ENCODE data around the gene NOLC1.
"Not testable (repeated sequence)": the region's sequence is repeated elsewhere in the genome, so short reads cannot be mapped to it uniquely, and the experiment has no call there.

The NOLC1 gene

DNA sequence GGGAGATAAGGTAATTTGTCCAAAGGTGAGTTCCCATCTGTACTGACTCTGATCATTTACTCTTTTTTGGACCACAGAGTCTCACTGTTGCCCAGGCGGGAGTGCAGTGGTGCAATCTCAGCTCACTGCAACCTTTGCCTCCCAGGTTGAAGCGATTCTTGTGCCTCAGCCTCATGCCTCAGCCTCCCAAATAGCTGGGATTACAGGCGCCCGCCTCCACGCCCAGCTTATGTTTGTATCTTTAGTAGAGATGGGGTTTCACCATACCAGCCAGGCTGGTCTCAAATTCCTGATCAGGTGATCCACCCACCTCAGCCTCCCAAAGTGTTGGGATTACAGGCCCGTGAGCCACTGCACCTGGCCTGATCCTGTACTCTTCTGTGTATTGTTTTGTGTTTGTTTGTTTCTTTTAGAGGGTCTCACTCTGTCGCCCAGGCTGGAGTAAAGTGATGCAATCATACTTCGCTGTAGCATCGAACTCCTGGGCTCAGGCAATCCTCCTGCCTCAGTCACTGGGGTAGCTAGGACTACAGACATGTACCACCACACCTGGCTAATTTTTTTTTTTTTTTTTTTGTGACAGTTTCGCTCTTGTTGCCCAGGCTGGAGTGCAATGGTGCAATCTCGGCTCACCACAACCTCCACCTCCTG, 2.4 kb downstream of the NOLC1 start:
- no peak for DNase-seq (ENCODE audit: low spot score)

DNA sequence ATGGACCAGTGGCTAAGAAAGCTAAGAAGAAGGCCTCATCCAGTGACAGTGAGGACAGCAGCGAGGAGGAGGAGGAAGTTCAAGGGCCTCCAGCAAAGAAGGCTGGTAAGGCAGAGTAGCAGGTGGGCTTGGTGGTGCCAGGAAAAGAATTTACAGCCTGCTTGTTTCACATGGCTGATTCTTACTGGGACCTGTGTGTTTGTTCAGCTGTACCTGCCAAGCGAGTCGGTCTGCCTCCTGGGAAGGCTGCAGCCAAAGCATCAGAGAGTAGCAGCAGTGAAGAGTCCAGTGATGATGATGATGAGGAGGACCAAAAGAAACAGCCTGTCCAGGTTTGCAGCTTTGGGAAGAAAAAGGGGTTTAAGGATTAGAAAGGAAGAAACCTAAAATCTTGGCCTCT, 5.0 kb downstream of the NOLC1 start:
- no peak for DNase-seq (ENCODE audit: low spot score)

- peak; percentile 22 for DNase-seq (ENCODE audit: low spot score)
Observed at GRCh38 chr10:102159051-102159597, 6.9 kb downstream of the NOLC1 start.

GRCh38 chr10:102159831-102160230, 7.6 kb downstream of the NOLC1 start:
- DNase-seq (ENCODE audit: low spot score) = no peak

DNA sequence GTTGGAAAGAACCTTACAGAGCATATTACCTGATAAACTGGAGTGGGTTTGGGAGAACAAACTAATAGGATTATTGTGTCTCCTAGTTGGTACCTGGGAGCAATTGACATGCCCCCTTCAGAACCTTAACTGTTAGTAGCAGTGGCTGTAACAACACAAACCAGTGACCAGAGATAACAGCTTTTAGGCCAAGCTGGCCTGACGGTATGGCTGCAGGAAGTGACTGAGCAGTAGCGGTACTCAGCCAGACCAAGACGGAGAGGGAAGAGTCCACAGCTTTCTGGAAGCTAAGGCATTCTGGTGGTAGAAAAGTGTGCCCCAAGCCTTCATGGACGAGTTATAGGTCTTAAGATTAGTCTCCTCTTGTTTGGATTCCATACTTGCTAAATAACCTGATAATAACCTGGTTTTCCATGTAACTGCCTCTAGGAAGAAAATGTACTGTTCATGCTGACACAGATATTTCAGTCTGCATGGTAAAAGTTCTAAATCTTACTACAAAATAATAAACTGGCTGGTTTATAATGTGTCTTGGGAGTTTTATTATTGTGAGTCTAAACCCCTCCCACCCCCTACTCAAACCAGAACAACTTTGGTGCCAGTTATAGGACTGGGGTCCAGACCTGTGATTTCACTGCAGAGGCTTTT, 11.3 kb downstream of the NOLC1 start:
- DNase-seq (ENCODE audit: low spot score) = no peak

- no peak for DNase-seq (ENCODE audit: low spot score)
Observed at GRCh38 chr10:102167861-102168260, 15.7 kb downstream of the NOLC1 start.

- no peak for DNase-seq (ENCODE audit: low spot score)
Observed at GRCh38 chr10:102170602-102171001, 18.4 kb downstream of the NOLC1 start.

- no peak for DNase-seq (ENCODE audit: low spot score)
Observed at GRCh38 chr10:102172288-102172687, 20.1 kb downstream of the NOLC1 start.

DNA sequence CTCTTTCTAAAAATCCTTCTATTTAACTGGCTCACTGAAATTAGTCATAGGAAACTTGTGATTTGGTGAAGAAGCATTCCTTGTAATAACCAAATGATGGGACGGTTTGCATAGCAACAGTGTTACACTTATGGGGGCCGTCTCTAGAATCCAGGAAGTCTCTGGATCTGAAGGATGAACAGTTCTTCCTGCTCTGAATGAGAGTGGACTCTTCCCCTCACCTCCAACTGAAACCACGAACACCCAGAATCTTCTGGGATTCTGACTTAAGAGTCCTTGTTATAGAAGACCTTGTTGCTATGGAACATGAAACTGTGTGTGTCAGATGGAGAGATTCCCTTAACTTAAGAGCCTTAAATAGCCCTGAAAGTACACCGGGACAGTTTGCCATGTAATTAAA, 23.2 kb downstream of the NOLC1 start:
- DNase-seq (ENCODE audit: low spot score) = peak; percentile 40

- DNase-seq (ENCODE audit: low spot score) = no peak
Observed at GRCh38 chr10:102184606-102185005, 32.4 kb downstream of the NOLC1 start.

GRCh38 chr10:102185272-102185671, 33.1 kb downstream of the NOLC1 start:
- DNase-seq (ENCODE audit: low spot score) = no peak

DNA sequence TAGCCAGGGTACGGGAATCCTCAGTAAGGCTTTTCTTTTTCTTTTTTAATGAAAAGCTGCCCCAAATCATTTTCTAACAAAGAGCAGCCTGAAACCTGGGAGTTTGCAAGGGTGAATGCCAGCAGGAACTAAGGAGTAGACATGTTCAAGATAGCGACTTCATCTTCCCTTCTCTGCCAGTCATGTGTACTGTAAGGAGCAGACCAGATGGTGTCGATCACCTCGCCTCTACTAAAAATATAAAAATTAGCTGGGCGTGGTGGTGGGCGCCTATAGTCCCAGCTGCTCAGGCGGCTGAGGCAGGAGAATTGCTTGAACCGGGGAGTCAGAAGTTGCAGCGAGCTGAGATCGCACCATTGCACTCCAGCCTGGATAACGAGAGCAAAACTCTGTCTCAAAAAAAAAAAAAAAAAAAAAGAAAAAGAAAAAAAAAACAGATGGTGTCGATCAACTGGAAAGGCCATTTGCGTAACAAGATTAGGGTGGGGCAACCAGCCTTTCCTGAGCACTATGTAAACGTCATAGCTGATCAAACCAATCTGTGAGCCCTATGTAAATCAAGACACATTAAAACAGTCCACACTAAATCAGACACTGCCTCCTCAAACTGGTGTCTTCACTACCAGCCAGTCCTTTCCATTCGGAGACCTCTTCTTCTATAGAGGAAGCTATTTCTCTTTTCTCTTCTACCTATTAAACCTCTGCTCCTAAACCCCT, 33.8 kb downstream of the NOLC1 start:
- DNase-seq (ENCODE audit: low spot score) = no peak

DNA sequence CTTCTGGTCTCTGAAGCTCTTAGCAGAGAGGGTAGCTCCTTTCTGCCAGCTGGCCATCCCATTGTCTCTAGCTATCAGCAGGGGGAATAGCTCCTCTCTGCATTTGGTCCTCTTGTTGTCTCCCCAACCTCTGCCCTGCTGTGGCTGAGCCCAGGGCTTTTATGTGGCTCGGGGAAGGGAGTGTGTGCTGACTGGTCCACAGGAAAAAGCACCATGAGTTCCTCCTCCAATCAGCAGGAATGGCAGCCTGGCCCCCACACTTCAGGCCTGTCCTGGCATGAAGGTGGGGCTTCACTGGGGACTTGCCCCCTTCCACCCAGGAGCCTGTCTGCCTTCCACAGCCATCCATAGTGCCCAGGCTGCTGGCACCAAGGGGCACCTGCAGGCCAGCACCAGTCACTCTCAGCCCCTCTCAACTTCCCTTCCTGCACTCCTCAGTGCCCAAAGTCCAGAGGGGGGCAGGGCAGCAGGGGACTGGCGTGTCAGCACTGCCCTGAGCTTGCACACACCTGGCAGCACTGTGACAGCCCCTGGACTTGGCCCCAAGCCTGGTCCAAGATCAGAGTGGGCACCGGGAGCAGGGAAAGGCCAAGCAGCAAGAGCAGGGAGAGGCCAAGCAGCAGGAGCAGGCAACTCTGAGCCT, 36.2 kb downstream of the NOLC1 start:
- DNase-seq (ENCODE audit: low spot score) = no peak

- DNase-seq (ENCODE audit: low spot score) = not testable (repeated sequence)
Observed at GRCh38 chr10:102188941-102189898, 37.0 kb downstream of the NOLC1 start.

DNA sequence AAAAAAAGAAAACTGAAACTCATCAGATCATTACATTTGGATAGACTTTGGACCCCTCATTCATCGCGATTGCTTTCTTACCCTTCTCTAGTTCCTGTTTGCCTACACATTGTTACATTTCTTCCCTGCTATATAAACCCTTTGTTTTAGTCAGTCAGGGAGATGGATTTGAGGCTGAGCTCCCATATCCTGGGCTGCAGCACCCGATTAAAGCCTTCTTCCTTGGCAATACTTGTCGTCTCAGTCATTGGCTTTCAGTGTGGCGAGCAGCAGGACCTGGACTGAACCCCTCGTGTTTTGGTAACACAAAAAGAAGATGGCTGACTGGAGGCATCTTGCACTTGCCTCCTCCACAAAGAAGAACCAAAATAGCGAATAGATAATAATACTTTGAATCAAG, 39.8 kb downstream of the NOLC1 start:
- DNase-seq (ENCODE audit: low spot score) = no peak

DNA sequence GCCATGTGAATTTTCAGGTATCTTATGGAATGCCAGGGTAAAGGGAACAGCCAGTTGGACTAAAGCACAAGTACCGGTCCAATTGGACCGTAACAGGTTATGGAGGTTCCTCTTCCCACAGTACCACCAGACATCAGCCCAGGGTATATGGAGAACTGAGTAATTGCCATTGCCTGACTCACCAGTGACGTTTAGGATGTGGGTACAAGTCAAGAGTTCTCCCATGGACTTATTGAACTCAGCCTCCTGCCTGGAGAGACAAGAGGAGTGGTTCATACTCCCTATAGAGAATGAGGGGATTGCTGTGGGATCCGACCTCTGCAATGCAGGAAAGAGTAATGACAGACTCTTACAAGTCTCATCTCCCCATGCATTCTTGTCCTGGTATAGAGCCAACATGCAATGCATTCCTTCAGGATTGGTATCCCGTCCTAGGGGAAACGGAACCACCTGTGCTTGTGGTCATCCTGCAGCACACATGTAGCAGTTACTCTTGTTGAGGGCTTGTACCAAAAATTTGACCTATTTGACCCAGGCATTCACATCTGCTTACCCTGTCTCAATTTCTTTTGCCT, 43.2 kb downstream of the NOLC1 start:
- DNase-seq (ENCODE audit: low spot score) = no peak

DNA sequence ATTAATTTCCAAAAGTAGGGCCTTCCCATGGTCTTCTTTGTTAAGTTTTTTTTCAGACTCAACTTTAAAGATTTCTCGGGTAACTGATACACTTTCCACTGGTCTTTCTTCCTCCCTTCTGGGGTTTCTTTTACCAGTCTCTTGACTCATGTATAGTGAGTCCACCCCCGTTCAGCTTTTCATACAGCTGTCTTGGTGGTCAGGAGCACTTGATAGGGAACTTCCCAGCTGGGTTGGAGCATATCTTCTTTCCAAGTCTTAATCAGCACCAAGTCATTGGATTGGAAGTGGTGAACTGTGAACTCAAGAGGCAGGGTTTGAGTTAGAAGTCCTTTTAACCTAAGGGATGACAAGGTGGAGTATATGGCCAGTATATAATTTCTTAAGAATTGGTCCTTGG, 44.7 kb downstream of the NOLC1 start:
- DNase-seq (ENCODE audit: low spot score) = no peak

DNA sequence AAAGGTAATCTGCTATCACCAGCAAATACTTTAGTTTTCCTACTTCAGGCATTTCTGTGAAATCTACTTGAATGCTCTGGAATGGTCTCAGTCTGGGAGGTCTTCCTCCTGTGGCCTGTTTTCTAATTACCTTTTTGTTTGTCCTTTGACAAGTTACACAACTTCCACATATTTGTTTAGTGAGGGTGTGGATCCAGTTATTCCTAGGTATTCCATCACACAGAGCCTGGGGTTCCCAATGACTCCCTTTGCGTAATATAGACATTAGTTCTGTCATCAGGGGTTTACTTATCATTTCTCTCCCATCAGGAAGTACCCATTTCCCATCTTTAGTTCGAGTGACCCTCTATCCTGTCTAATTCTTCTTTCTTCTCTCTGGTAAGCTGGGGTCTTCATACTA, 45.8 kb downstream of the NOLC1 start:
- no peak for DNase-seq (ENCODE audit: low spot score)

DNA sequence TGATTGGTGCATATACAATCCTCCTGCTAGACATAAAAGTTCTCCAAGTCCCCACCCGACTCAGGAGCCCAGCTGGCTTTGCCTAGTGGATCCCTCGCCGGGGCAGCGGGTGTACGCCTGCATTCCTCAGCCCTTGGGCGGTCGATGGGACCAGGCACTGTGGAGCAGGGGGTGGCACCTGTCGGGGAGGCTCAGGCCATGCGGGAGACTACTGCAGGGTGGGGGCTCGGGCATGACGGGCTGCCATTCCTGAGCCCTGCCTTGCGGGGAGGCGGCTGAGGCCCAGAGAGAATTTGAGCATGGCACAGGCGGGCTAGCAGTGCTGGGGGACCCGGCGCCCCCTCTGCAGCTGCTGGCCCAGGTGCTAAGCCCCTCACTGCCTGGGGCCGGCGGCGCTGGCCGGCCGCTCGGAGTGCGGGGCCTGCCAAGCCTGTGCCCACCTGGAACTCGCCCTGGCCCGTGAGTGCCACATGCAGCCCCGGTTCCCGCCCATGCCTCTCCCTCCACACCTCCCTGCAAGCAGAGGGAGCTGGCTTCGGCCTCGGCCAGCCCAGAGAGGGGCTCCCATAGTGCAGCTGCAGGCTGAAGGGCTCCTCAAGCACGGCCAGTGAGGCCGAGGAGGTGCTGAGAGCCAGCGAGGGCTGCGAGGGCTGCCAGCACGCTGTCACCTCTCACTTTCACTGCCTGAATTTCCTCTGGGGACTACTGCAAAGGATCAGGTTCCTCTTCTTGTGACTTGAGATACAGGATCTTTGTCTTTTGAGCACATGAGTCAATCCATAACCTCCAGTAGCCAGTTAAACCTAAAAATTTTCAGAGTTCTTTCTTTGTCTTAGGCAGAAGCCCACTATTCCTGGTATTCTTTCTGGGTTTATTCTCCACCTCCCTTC, 48.8 kb downstream of the NOLC1 start:
- DNase-seq (ENCODE audit: low spot score) = no peak

GRCh38 chr10:102202386-102202785, 50.2 kb downstream of the NOLC1 start:
- no peak for DNase-seq (ENCODE audit: low spot score)

Data from AG08396 (cell line).